Fibroblast of mammary gland (primary cell): ENCODE measurements around the gene SGSM1.
A peak's percentile ranks its signal among the peaks of the same experiment; 100 is the strongest.
"Not testable (repeated sequence)": the region's sequence is repeated elsewhere in the genome, so short reads cannot be mapped to it uniquely, and the experiment has no call there.

Experiments
- DNase-seq: peaks from one replicate; pipeline ENCODE4 v3.0.0-alpha.2; 2010; ENCODE audit warnings: low read depth
- H3K4me3 ChIP-seq: 2 replicates; pipeline ENCODE4 v1.5.1; 2011; ENCODE audit warnings: low read depth, mild to moderate bottlenecking, low read length, moderate library complexity; ENCODE audit not compliant: control insufficient read depth
- CTCF ChIP-seq: conservative IDR thresholded peaks from 2 replicates; pipeline ENCODE4 v1.5.1; 2011; ENCODE audit warnings: low read depth, low read length, inconsistent platforms; ENCODE audit not compliant: control insufficient read depth, insufficient read depth

Gene SGSM1

DNA sequence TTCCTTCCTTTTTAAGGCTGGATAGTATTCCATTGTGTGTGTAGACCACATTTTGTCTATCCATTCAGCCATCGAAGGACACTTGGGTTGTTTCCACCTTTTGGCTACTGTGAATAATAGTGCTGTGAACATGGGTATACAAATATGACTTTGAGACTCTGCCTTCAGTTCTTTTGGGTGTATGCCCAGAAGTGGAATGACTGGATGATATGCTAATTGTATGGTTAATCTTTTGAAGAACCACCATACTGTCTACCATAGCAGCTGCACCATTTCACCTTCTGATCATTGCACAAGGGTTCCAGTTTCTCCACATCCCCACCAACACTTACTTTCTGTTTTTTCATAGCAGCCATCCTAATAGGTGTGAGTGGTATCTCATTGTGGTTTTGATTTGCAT lies 30.3 kb downstream of the SGSM1 start:
- H3K4me3 ChIP-seq, result no peak overlapping the region
- DNase-seq, result no peak
- no peak for TF ChIP-seq CTCF

DNA sequence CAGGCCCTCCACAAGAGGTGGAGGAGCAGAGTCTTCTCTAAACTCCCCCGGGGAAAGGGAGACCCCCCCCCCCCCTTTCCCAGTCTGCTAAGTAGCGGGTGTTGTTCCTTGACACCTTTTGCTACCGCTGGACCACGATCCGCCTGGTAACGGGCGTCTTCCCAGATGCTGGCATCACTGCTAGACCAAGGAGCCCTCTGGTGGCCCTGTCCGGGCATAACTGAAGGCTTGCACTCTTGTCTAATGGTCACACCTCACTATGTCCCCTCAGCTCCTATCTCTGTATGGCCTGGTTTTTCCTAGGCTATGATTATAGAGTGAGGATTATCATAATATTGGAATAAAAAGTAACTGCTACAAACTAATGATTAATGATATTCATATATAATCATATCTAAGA lies 31.5 kb downstream of the SGSM1 start:
- H3K4me3 ChIP-seq, DNase-seq: not testable (repeated sequence)

GRCh38 chr22:24841261-24841660 lies 35.2 kb downstream of the SGSM1 start:
- no peak for DNase-seq
- no peak for TF ChIP-seq CTCF
- no peak overlapping the region for H3K4me3 ChIP-seq

DNA sequence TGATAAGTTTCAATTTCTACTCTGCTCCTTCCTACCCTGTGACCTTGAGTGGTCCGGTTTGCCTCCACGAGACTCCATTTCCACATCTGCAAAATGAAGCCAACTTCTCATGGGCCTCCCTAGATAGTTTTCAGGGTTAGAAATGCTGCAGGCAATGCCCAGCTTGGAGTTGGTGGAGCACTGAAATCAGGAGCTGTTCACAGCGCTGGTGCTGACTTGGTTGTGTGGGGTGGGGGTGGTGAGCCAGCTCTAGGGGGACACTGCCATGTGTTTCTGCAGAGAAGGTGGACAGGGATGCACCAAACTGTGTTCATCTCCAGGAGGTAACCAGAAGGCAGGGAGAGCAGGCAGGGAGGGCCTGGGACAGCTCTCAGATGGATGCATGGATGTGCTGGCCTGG lies 37.0 kb downstream of the SGSM1 start:
- DNase-seq, result no peak
- TF ChIP-seq CTCF, result no peak
- H3K4me3 ChIP-seq, result no peak overlapping the region

DNA sequence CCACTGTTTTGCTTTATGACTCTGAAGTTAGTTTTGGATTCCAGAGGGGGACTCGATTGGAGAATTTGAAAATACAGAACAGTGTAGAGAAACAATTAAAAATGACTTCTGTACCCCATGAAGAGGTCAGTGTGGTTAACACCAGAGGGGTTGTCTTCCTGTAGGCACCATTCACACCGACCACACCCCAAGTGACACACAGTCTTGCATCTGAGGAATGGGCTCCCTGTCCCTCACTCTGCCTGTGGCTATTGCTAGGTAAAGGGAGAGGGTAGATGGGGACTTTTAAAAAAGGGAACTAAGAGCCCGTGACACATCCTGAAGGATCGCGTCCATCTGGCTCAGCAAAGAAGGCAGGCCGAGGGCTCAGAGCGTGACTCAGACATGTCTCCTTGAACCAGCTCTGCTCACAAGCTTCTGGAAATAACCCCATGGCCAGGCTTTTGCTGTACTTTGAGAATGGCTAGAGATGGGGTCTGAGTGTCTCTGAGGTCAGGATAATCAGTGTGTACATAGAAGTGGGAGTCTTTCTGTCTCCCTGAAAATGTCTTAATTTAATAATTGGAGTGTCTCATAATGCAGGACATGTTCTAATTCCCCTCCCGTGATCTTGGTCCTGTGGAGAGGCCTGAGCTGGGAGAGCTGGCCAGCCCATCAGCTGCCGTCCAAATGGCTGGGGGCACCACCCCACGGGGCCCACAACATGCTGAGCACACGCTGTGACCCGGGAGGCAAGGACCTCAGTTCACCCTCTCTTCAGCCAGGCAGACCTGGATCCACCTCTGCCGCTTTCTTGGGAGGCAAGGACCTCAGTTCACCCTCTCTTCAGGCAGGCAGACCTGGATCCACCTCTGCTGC lies 39.3 kb downstream of the SGSM1 start:
- H3K4me3 ChIP-seq, result no peak overlapping the region
- peak; percentile 60 for DNase-seq
- TF ChIP-seq CTCF, result no peak

GRCh38 chr22:24847490-24847889 lies 41.5 kb downstream of the SGSM1 start:
- no peak overlapping the region for H3K4me3 ChIP-seq
- TF ChIP-seq CTCF, result no peak
- DNase-seq, result no peak

- no peak for TF ChIP-seq CTCF
- H3K4me3 ChIP-seq, result no peak overlapping the region
- no peak for DNase-seq
These were observed 42.7 kb downstream of the SGSM1 start for GRCh38 chr22:24848559-24849168.
